Rectal smooth muscle tissue (tissue), 1 donor: ENCODE measurements around the gene ZFYVE28.

Experiments used
- H3K27ac ChIP-seq: one replicate; pipeline ENCODE4 v1.7.0; 2013; ENCODE audit warnings: low read depth, low read length, inconsistent platforms
- H3K27me3 ChIP-seq: one replicate; pipeline ENCODE4 v1.7.0; 2013; ENCODE audit warnings: low read length; ENCODE audit not compliant: control insufficient read depth, insufficient read depth
- H3K36me3 ChIP-seq: one replicate; pipeline ENCODE4 v1.7.0; 2013; ENCODE audit warnings: low read length; ENCODE audit not compliant: control insufficient read depth, insufficient read depth
- H3K4me1 ChIP-seq: one replicate; pipeline ENCODE4 v1.7.0; 2013; ENCODE audit warnings: low read length; ENCODE audit not compliant: control insufficient read depth, insufficient read depth
- H3K4me3 ChIP-seq: one replicate; pipeline ENCODE4 v1.7.0; 2013; ENCODE audit warnings: low read length
- H3K9ac ChIP-seq: one replicate; pipeline ENCODE4 v1.7.0; 2013; ENCODE audit warnings: low read length

Gene ZFYVE28

GRCh38 chr4:2409381-2409783 lies 9.1 kb downstream of the ZFYVE28 start:
- peaks cover 3% of the 10 kb centered on the region for H3K27me3 ChIP-seq
- H3K9ac ChIP-seq: no peak overlapping the region
- no peak overlapping the region for H3K4me3 ChIP-seq
- no peaks in the 10 kb centered on the region for H3K4me1 ChIP-seq
- H3K27ac ChIP-seq: no peak overlapping the region
- no peaks in the 10 kb centered on the region for H3K36me3 ChIP-seq

- Histone ChIP-seq H3K27ac (no peak overlapping the region), H3K36me3 (no peaks in the 10 kb centered on the region), H3K4me3 (no peak overlapping the region), H3K27me3 (peaks cover 3% of the 10 kb centered on the region), H3K4me1 (no peaks in the 10 kb centered on the region), H3K9ac (no peak overlapping the region)
Observed at GRCh38 chr4:2408976-2409375, 9.5 kb downstream of the ZFYVE28 start.

- peaks cover 3% of the 10 kb centered on the region for H3K27me3 ChIP-seq
- no peak overlapping the region for H3K9ac ChIP-seq
- H3K4me3 ChIP-seq: no peak overlapping the region
- no peaks in the 10 kb centered on the region for H3K4me1 ChIP-seq
- H3K27ac ChIP-seq: no peak overlapping the region
- H3K36me3 ChIP-seq: no peaks in the 10 kb centered on the region
Observed at GRCh38 chr4:2408401-2408958, 10.0 kb downstream of the ZFYVE28 start.

GRCh38 chr4:2407991-2408342 lies 10.5 kb downstream of the ZFYVE28 start:
- no peaks in the 10 kb centered on the region for H3K4me1 ChIP-seq
- peaks cover 3% of the 10 kb centered on the region for H3K27me3 ChIP-seq
- H3K9ac ChIP-seq: no peak overlapping the region
- no peak overlapping the region for H3K4me3 ChIP-seq
- no peak overlapping the region for H3K27ac ChIP-seq
- H3K36me3 ChIP-seq: no peaks in the 10 kb centered on the region

GRCh38 chr4:2406920-2407319 lies 11.5 kb downstream of the ZFYVE28 start:
- Histone ChIP-seq H3K27me3 (peaks cover 2% of the 10 kb centered on the region), H3K4me1 (no peaks in the 10 kb centered on the region), H3K27ac (no peak overlapping the region), H3K9ac (no peak overlapping the region), H3K4me3 (no peak overlapping the region), H3K36me3 (no peaks in the 10 kb centered on the region)

- no peaks in the 10 kb centered on the region for H3K4me1 ChIP-seq
- no peaks in the 10 kb centered on the region for H3K36me3 ChIP-seq
- no peaks in the 10 kb centered on the region for H3K27me3 ChIP-seq
- no peak overlapping the region for H3K9ac ChIP-seq
- no peak overlapping the region for H3K27ac ChIP-seq
- no peak overlapping the region for H3K4me3 ChIP-seq
Observed at GRCh38 chr4:2406406-2406805, 12.0 kb downstream of the ZFYVE28 start.

- H3K4me1 ChIP-seq: no peaks in the 10 kb centered on the region
- no peak overlapping the region for H3K27ac ChIP-seq
- H3K36me3 ChIP-seq: no peaks in the 10 kb centered on the region
- no peaks in the 10 kb centered on the region for H3K27me3 ChIP-seq
- H3K9ac ChIP-seq: no peak overlapping the region
- H3K4me3 ChIP-seq: peak overlapping the region; percentile 22
Observed at GRCh38 chr4:2402941-2403340, 15.5 kb downstream of the ZFYVE28 start.

GRCh38 chr4:2402048-2402842 lies 16.2 kb downstream of the ZFYVE28 start:
- Histone ChIP-seq H3K27ac (no peak overlapping the region), H3K4me1 (no peaks in the 10 kb centered on the region), H3K4me3 (peak overlapping the region; percentile 22), H3K27me3 (peaks cover 2% of the 10 kb centered on the region), H3K36me3 (no peaks in the 10 kb centered on the region), H3K9ac (no peak overlapping the region)

- Histone ChIP-seq H3K4me1 (no peaks in the 10 kb centered on the region), H3K27me3 (peaks cover 2% of the 10 kb centered on the region), H3K4me3 (peak overlapping the region; percentile 22), H3K36me3 (no peaks in the 10 kb centered on the region), H3K27ac (no peak overlapping the region), H3K9ac (no peak overlapping the region)
Observed at GRCh38 chr4:2401610-2401983, 16.8 kb downstream of the ZFYVE28 start.

- H3K9ac ChIP-seq: no peak overlapping the region
- no peaks in the 10 kb centered on the region for H3K36me3 ChIP-seq
- H3K27me3 ChIP-seq: peaks cover 2% of the 10 kb centered on the region
- no peaks in the 10 kb centered on the region for H3K4me1 ChIP-seq
- H3K4me3 ChIP-seq: no peak overlapping the region
- H3K27ac ChIP-seq: no peak overlapping the region
Observed at GRCh38 chr4:2400841-2401609, 17.4 kb downstream of the ZFYVE28 start.

GRCh38 chr4:2399631-2400190 lies 18.7 kb downstream of the ZFYVE28 start:
- no peaks in the 10 kb centered on the region for H3K36me3 ChIP-seq
- no peak overlapping the region for H3K9ac ChIP-seq
- H3K4me1 ChIP-seq: no peaks in the 10 kb centered on the region
- peaks cover 2% of the 10 kb centered on the region for H3K27me3 ChIP-seq
- H3K4me3 ChIP-seq: no peak overlapping the region
- H3K27ac ChIP-seq: no peak overlapping the region

- no peaks in the 10 kb centered on the region for H3K4me1 ChIP-seq
- H3K4me3 ChIP-seq: no peak overlapping the region
- H3K36me3 ChIP-seq: no peaks in the 10 kb centered on the region
- H3K27ac ChIP-seq: no peak overlapping the region
- H3K27me3 ChIP-seq: peaks cover 2% of the 10 kb centered on the region
- H3K9ac ChIP-seq: no peak overlapping the region
Observed at GRCh38 chr4:2399216-2399615, 19.2 kb downstream of the ZFYVE28 start.
